Lower leg skin (tissue), 3 donors: ENCODE data around the gene SORCS2.

Experiments used
- CTCF ChIP-seq, 3 donors: fragments of 450-650 bp; IDR thresholded peaks; one replicate each; pipeline ENCODE4 v1.5.1; 2016; ENCODE audit warnings: antibody characterized with exemption in 3 of 3, mild to moderate bottlenecking in 3 of 3, moderate library complexity in 2 of 3
- POLR2A ChIP-seq, 2 donors: fragments of 450-650 bp; IDR thresholded peaks; one replicate each; pipeline ENCODE4 v1.6.1; 2016 to 2017; ENCODE audit warnings: antibody characterized with exemption in 2 of 2, mild to moderate bottlenecking in 1 of 2, moderate library complexity in 1 of 2

DNA sequence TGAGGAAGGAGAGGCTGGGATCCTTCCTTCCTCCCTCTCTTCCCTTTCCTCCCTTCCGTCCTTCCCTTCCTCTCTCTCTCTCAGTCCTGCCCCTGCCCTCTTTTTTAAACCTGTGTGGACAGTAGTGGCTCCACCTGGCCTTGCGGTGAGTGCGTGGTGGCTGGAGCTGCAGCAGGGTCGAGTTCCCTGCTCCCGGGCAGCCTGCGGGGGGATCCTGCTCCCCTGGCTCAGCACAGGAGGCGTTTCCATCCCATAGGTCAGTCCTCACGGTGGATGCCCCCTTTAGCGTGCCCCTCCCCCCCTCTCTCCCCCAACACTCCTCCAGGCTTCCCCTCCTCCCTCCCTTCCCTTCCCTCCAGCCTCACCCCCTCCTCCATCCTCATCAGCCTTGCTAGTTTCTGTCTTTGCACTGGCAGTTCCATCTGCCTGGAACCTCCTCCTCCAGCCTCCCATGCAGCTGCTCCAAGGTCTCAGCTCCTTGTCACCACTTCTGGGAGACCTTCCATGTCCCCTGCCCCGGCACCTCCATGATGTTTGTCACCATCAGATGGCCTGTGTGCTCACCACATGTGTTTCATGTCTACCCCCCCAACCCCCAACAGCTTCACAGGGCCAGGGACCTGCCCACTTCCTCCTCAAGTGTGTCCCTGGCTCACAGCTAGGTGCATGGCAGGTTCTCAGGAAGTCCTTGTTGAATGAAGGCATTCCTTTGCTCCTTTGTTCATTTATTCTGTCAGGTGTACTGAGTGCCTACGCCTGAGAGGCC lies 174.0 kb downstream of the SORCS2 start:
- TF ChIP-seq CTCF (IDR thresholded peaks at IDR 0.05) (no peak), POLR2A (IDR thresholded peaks at IDR 0.05) (no peak)
